ENCODE data around the gene RNF39. TPM values are rescaled to one million over a fixed set of nuclear protein-coding genes. Genes with fewer than 3 reads are reported as not detected.

RNF39 gene
- total RNA-seq, 4 donors from 2014 or later, result not detected

DNA sequence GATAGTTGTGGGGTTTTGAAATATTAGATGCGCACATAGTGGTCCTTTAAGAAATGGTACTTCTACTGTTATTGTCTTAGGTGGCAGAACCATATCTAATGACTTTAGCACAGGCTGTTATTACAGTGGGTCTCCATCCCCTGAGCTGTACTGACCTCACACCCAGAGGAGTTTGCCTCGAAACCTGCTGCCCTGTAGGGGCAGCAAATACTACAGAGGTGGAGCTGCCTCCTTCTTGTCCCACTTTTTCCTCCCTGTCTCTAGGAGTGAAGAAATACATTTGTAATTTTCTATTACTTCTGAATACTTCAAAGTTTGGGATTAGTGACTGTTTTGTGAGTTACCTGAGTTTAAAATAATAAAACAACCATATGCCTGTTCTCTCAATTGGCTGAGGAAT lies 29.1 kb upstream of the RNF39 start:
- no peaks in the 10 kb centered on the region for H3K36me3 ChIP-seq
- intact Hi-C loops (cut with DNase I; ENCODE audit: low total_unique reads) (loop anchor here (5.0 kb wide), 1 partner anchor 153 kb away; no protein-coding TSS in a partner anchor), in situ Hi-C loops (cut with MboI; ENCODE audit: low sequenced_read_pairs in 4 of 4) (no loop called here)
- peaks cover 18 to 24% (median 22%) of the 10 kb centered on the region in 3 donors for H3K27me3 ChIP-seq
- no peak overlapping the region for H3K27ac ChIP-seq
- peaks cover 17 to 26% of the 10 kb centered on the region in 2 donors for H3K4me1 ChIP-seq
- no peak for DNase-seq
- no peak for ATAC-seq
- no peak overlapping the region for H3K4me3 ChIP-seq
- H3K9me3 ChIP-seq, result no peaks in the 10 kb centered on the region
- no peak for TF ChIP-seq POLR2A (IDR thresholded peaks at IDR 0.05)
- TF ChIP-seq, protein P1, sequence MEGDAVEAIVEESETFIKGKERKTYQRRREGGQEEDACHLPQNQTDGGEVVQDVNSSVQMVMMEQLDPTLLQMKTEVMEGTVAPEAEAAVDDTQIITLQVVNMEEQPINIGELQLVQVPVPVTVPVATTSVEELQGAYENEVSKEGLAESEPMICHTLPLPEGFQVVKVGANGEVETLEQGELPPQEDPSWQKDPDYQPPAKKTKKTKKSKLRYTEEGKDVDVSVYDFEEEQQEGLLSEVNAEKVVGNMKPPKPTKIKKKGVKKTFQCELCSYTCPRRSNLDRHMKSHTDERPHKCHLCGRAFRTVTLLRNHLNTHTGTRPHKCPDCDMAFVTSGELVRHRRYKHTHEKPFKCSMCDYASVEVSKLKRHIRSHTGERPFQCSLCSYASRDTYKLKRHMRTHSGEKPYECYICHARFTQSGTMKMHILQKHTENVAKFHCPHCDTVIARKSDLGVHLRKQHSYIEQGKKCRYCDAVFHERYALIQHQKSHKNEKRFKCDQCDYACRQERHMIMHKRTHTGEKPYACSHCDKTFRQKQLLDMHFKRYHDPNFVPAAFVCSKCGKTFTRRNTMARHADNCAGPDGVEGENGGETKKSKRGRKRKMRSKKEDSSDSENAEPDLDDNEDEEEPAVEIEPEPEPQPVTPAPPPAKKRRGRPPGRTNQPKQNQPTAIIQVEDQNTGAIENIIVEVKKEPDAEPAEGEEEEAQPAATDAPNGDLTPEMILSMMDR (IDR thresholded peaks at IDR 0.05 in 4 of 5, conservative IDR thresholded peaks at IDR 0.05 in 1 of 5), result no peak

DNA sequence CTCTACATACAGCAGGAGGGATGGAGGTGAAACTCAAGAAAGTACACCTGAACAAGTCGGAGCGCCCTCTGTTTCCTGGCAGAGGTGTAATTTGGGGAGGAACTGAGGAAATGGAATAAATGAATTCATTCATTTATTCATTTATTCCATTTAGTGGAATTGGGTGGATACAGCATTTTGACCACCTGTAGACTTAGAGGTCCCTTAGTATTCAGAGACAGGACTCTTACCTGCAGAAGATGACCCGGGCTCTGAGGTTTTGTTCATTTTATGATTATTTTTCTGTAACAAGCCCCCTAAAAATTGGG lies 28.3 kb upstream of the RNF39 start:
- peak overlapping the region; percentile 58 to 60 (median 58) for H3K4me3 ChIP-seq
- H3K9me3 ChIP-seq, result no peaks in the 10 kb centered on the region
- peaks cover 25 to 31% (median 30%) of the 10 kb centered on the region in 3 donors for H3K27me3 ChIP-seq
- in situ Hi-C loops (cut with MboI; ENCODE audit: low sequenced_read_pairs in 4 of 4) (no loop called here), intact Hi-C loops (cut with DNase I; ENCODE audit: low total_unique reads) (loop anchor here (1.0 to 5.0 kb wide), 5 partner anchors 27 to 241 kb away; partner anchors contain the start of genes RPP21 and TRIM26)
- DNase-seq (no peak), ATAC-seq (no peak)
- H3K36me3 ChIP-seq, result no peaks in the 10 kb centered on the region
- H3K4me1 ChIP-seq, result peaks cover 17 to 26% of the 10 kb centered on the region in 2 donors
- TF ChIP-seq, protein P1 (IDR thresholded peaks at IDR 0.05 in 4 of 5, conservative IDR thresholded peaks at IDR 0.05 in 1 of 5), result no peak
- no peak for TF ChIP-seq POLR2A (IDR thresholded peaks at IDR 0.05)
- no peak overlapping the region for H3K27ac ChIP-seq

DNA sequence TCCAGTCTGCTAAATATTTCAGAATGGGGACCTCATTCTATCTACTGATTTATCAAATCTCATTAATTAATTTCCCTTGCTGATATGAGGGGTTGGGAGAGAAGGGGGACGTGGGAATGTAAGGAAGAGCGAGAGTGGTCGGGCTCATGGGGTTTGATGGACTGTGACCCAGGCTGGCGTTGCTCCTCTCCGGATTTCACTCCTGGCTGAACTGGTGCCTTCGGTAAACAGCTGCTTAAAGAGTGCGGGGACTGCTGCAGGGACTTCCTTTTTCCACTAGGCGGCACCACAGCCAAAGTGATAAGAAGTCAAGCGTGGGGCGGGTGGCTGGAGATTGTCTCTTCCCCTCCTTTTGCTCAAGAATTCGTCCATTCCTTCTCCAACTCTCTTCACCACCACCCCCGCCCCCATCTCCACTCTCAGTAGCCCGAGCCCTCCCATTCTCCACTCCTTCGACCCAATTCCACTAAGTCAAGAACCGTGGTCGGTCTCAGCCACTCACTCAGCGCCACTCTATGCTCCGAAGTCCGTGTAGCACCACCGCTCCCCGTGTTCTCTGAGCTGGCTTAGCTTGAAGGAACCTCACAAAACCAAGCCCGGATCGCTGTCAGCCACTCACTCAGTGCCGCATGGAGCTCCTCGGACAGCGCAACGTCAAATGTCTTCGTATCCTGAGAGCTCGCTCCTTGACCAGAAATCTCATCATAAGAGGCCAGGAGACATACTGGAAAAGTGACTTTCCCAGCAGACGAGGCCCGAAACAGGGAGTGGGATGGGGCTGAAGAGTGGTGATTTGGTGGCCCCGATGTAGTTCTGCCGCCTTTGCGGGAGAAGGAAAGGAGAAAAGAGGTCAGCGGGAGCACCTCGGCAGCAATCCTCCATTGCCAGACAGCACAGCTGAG lies 27.7 kb upstream of the RNF39 start:
- peak; percentile 80 to 88 for DNase-seq
- intact Hi-C loops (cut with DNase I; ENCODE audit: low total_unique reads), result loop anchor here (1.0 to 5.0 kb wide), 6 partner anchors 28 to 242 kb away; partner anchors contain the start of genes PPP1R11, RPP21 and TRIM26
- H3K27ac ChIP-seq, result peak overlapping the region; percentile 72 to 77 (median 74)

DNA sequence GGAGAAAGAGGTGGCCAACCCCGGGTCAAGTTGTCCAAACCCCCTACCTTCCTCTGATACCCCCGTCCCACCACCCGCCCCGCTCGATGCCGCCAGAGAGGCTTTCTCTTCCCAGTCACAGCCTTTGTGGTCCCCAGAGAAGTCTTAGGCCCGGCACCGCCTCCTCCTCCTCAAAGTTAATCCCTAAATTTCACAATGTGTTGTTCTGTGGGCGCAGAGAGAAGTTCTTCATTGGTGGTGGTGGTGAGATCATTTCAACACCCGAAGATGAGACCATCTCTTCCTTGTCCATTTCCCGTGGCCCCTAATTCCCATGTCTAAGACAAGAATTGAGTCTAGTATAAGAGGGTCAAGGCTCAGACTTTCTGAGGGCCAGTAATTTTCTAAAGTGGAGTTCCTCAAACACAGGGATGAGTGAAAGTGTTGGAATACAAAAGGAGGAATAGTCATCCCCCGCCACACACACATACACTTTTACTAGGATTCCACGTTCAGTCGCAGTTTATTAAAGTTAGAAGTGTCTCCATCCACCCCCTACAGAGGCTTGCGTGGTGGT lies 26.9 kb upstream of the RNF39 start:
- Histone ChIP-seq H3K4me3 (peak overlapping the region; percentile 58 to 60 (median 58)), H3K36me3 (no peaks in the 10 kb centered on the region), H3K4me1 (peaks cover 17 to 26% of the 10 kb centered on the region in 2 donors), H3K27ac (peak overlapping the region; percentile 72 to 77 (median 74)), H3K9me3 (no peaks in the 10 kb centered on the region), H3K27me3 (peaks cover 30 to 43% (median 36%) of the 10 kb centered on the region in 3 donors)
- TF ChIP-seq, protein P1 (IDR thresholded peaks at IDR 0.05 in 4 of 5, conservative IDR thresholded peaks at IDR 0.05 in 1 of 5), result no peak
- no peak for TF ChIP-seq POLR2A (IDR thresholded peaks at IDR 0.05)
- in situ Hi-C loops (cut with MboI; ENCODE audit: low sequenced_read_pairs in 4 of 4) (no loop called here), intact Hi-C loops (cut with DNase I; ENCODE audit: low total_unique reads) (loop anchor here (1.0 to 5.0 kb wide), 4 partner anchors 35 to 242 kb away; partner anchors contain the start of genes PPP1R11, RPP21 and TRIM26)
- ATAC-seq (peak; percentile 54 to 58), DNase-seq (peak in 1 of 2 donors; percentile 58)

More for the DNA sequence above, 27.7 kb upstream of the RNF39 start:
- no peaks in the 10 kb centered on the region for H3K9me3 ChIP-seq
- TF ChIP-seq, protein P1 (IDR thresholded peaks at IDR 0.05 in 4 of 5, conservative IDR thresholded peaks at IDR 0.05 in 1 of 5), result peak; percentile 87 to 94 (median 91)
- peak in 1 of 2 donors; percentile 27 for TF ChIP-seq POLR2A (IDR thresholded peaks at IDR 0.05)
- no peaks in the 10 kb centered on the region for H3K36me3 ChIP-seq
- in situ Hi-C loops (cut with MboI; ENCODE audit: low sequenced_read_pairs in 4 of 4), result no loop called here
- peak overlapping the region; percentile 58 to 60 (median 58) for H3K4me3 ChIP-seq
- peaks cover 25 to 36% (median 35%) of the 10 kb centered on the region in 3 donors for H3K27me3 ChIP-seq
- peak; percentile 87 to 90 for ATAC-seq
- H3K4me1 ChIP-seq, result peaks cover 17 to 26% of the 10 kb centered on the region in 2 donors
